ENCODE measurements around the gene ATP8A2.
"Not testable (repeated sequence)": the region's sequence is repeated elsewhere in the genome, so short reads cannot be mapped to it uniquely, and the experiment has no call there.

ATP8A2 gene

GRCh38 chr13:25466880-25467279, 95.1 kb downstream of the ATP8A2 start:
- DNase-seq = no peak

GRCh38 chr13:25468325-25469168, 96.8 kb downstream of the ATP8A2 start:
- no peak for DNase-seq

GRCh38 chr13:25469169-25469525, 97.4 kb downstream of the ATP8A2 start:
- DNase-seq = no peak

GRCh38 chr13:25473864-25474263, 102.1 kb downstream of the ATP8A2 start:
- DNase-seq = no peak

GRCh38 chr13:25478186-25478585, 106.4 kb downstream of the ATP8A2 start:
- DNase-seq = no peak

GRCh38 chr13:25489238-25489637, 117.5 kb downstream of the ATP8A2 start:
- DNase-seq = no peak

GRCh38 chr13:25490236-25490635, 118.5 kb downstream of the ATP8A2 start:
- DNase-seq = no peak

GRCh38 chr13:25493931-25494640, 122.3 kb downstream of the ATP8A2 start:
- DNase-seq = no peak

GRCh38 chr13:25494698-25495411, 123.1 kb downstream of the ATP8A2 start:
- DNase-seq = no peak

GRCh38 chr13:25501231-25501630, 129.5 kb downstream of the ATP8A2 start:
- DNase-seq = no peak

GRCh38 chr13:25502031-25502430, 130.3 kb downstream of the ATP8A2 start:
- no peak for DNase-seq

- DNase-seq = no peak
Observed at GRCh38 chr13:25502551-25502950, 130.8 kb downstream of the ATP8A2 start.

GRCh38 chr13:25503856-25504255, 132.1 kb downstream of the ATP8A2 start:
- no peak for DNase-seq

GRCh38 chr13:25507841-25508240, 136.1 kb downstream of the ATP8A2 start:
- DNase-seq = no peak

- DNase-seq = not testable (repeated sequence)
Observed at GRCh38 chr13:25513060-25513459, 141.3 kb downstream of the ATP8A2 start.

- no peak for DNase-seq
Observed at GRCh38 chr13:25518441-25518840, 146.7 kb downstream of the ATP8A2 start.

- no peak for DNase-seq
Observed at GRCh38 chr13:25525884-25526283, 154.1 kb downstream of the ATP8A2 start.

- no peak for DNase-seq
Observed at GRCh38 chr13:25528266-25528665, 156.5 kb downstream of the ATP8A2 start.

GRCh38 chr13:25529425-25529824, 157.7 kb downstream of the ATP8A2 start:
- DNase-seq = no peak

GRCh38 chr13:25538276-25538675, 166.5 kb downstream of the ATP8A2 start:
- DNase-seq = no peak

GRCh38 chr13:25541434-25542123, 169.8 kb downstream of the ATP8A2 start:
- DNase-seq = no peak

GRCh38 chr13:25548991-25549390, 177.2 kb downstream of the ATP8A2 start:
- not testable (repeated sequence) for DNase-seq

- DNase-seq = no peak
Observed at GRCh38 chr13:25561812-25562211, 190.0 kb downstream of the ATP8A2 start.
